NCI-H2107 (cell line): ENCODE data around the gene ZIC1.

Experiments used
- DNase-seq: peaks from one replicate; lab custom pipeline; 2025; lab: John Stamatoyannopoulos, UW

Gene ZIC1

GRCh38 chr3:147422601-147423536, 13.7 kb downstream of the ZIC1 start:
- no peak for DNase-seq

- no peak for DNase-seq
Measured at GRCh38 chr3:147423537-147423797, 14.3 kb downstream of the ZIC1 start.

- DNase-seq: no peak
Measured at GRCh38 chr3:147423798-147424580, 14.8 kb downstream of the ZIC1 start.

GRCh38 chr3:147424581-147425387, 15.6 kb downstream of the ZIC1 start:
- no peak for DNase-seq

DNA sequence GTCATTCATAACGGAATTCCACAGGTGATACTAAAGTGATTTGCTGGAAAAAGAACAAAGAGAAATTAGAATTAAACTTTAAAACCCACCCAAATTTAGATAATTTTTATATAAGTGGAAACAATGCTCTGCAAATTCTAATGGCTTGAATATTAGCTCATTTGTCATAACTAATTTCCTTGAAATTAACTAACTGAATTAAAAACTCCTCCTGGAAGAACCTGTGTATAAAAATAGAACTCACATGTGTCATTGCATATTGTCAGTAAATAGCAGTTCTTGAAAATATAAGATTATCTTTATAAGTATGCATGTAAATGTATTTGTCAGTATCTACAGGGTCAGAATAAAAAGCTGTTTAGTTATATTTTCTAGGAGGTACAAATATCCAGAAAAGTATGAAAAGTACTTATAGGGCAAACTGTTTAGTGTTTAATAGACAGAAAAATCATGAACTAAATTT, 16.3 kb downstream of the ZIC1 start:
- no peak for DNase-seq

- no peak for DNase-seq
Measured at GRCh38 chr3:147426931-147427330, 17.8 kb downstream of the ZIC1 start.

DNA sequence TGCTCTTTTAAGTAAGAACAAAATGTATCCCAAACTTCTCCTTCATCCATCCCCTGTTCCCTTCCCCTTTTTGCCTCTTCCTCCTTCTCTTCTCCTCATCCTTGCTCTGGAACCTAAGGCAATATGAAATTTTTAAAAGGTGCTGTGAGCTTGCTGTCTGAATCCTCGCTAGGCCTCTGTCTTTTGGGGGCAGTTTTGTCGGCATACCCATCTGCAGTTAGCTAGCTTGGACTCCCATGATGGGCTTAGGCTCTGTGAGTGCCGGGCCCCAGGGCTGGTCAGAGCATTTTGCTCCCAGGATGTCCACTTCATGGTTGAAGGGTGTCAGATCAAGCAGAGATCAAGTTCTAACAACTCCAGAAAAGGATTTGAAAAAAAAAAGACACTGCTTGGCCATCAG, 18.6 kb downstream of the ZIC1 start:
- DNase-seq: no peak

- no peak for DNase-seq
Measured at GRCh38 chr3:147428326-147428725, 19.2 kb downstream of the ZIC1 start.

DNA sequence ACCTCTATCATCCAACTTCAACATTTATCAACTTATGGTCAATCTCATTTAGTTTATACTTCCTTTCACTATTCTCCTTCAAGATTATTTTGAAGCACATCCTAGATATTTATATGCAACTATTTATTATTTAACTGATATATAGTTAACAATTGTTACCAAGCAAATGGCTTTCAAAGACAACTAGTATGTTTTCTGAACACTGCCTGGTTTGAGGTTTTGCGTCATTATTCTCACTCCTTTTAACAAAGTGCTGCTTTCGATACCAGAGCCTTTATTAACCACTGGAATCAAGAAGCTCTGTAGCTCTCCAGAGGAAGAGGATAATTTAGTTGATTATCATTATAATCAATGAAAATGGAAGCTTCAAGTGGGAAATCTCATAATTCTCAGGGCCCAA, 19.6 kb downstream of the ZIC1 start:
- DNase-seq: no peak

GRCh38 chr3:147431751-147432150, 22.6 kb downstream of the ZIC1 start:
- no peak for DNase-seq

DNA sequence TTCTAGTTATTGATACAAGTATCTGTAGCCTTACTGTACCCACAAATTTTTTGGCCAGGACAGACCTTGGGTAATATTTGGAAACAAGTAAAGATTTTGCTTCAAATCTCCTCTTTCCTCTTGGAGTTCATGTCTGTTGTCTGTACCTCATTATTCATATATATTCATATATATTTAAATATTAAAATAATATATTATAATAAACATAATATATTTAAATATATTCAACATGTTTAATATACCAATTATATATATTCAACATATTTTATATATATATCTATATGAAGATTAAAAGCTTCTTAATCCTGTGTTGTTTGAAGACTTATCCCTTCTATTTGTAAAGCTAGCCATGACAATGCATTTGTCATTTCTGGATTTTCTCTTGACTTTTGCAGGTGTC, 38.1 kb downstream of the ZIC1 start:
- DNase-seq: no peak

GRCh38 chr3:147449669-147450068, 40.5 kb downstream of the ZIC1 start:
- no peak for DNase-seq

DNA sequence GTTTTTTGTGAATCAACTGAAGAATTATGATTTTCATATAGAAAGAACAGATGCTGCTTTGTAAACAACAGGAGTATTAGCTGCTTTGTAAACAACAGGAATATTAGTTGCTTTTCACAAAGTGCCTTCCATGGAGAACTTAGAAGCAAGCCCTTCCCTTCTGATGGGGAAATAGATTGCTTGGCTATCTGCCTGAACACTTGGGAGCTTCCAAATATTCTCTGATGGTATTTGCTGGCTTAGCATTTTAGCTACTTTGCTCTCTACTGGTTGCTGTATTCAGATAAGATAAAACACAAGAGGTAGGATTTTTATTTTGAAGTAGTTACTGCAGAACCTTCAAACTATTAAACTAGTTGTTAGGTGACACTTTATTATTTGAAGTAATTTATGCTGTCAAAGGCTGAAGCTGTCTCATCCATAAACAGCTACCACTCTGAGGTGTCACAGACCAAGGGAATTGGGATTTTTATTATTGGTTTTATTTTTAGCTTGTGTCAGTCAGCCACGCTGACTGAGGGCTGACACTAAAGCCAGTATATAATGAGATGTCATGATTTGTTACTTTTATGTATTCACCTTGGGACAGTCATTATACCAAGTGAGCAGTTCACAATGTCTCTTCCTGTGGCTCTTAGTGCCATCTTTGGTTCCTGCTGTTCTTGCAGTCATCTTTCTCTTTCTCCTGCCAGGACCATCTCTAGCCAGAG, 50.0 kb downstream of the ZIC1 start:
- no peak for DNase-seq

GRCh38 chr3:147462856-147463255, 53.7 kb downstream of the ZIC1 start:
- DNase-seq: no peak
